IMR-90 (cell line): ENCODE data around the gene MEF2C. TPM values are rescaled to one million over a fixed set of nuclear protein-coding genes. Genes with fewer than 3 reads are reported as not detected.

Source experiments
- ATAC-seq: fragments of 200-7000 bp; cut with Tn5 transposase; 2 replicates; pipeline ENCODE4 v1.9.1; 2020; ENCODE audit warnings: low read depth, mild to moderate bottlenecking, moderate library complexity
- BruUV-seq: library from RNA; stranded (reverse); fragments of 400-500 nt; replicated peaks from 2 replicates; lab custom pipeline; 2021; lab: Mats Ljungman, UMichigan
- CTCF ChIA-PET: fragments of 300-600 bp; formaldehyde crosslinking; extraction: SDS; loops from one replicate; lab custom pipeline; 2021; ENCODE audit warnings: antibody characterized with exemption; lab: Yijun Ruan, JAX
- POLR2A ChIA-PET: fragments of 300-600 bp; sonication (Branson Sonifier 250); formaldehyde crosslinking; loops from one replicate; lab custom pipeline; 2022; ENCODE audit warnings: antibody characterized with exemption; ENCODE audit not compliant: unreplicated experiment; lab: Charles Lee
- DNase-seq: peaks from one replicate; pipeline ENCODE4 v3.0.0; 2013
- H2AFZ ChIP-seq: replicated peaks from 2 replicates; pipeline ENCODE3; 2013; ENCODE audit warnings: low read length, mild to moderate bottlenecking; ENCODE audit not compliant: poor library complexity
- H2AK5ac ChIP-seq: 2 replicates; pipeline ENCODE4 v1.6.1; 2013; ENCODE audit warnings: low read depth, low read length, inconsistent platforms
- H2AK9ac ChIP-seq: replicated peaks from 2 replicates; pipeline ENCODE3; 2013; ENCODE audit warnings: mild to moderate bottlenecking, low read depth, low read length, moderate library complexity; ENCODE audit not compliant: poor library complexity
- H2BK120ac ChIP-seq: 2 replicates; pipeline ENCODE4 v1.6.1; 2013; ENCODE audit warnings: low read depth, low read length, inconsistent platforms
- H2BK15ac ChIP-seq: 3 replicates; pipeline ENCODE4 v1.6.1; 2013; ENCODE audit warnings: low read depth, low read length, inconsistent platforms
- H2BK20ac ChIP-seq: 2 replicates; pipeline ENCODE4 v1.6.1; 2013; ENCODE audit warnings: low read depth, mild to moderate bottlenecking, inconsistent platforms, low read length, moderate library complexity
- H2BK5ac ChIP-seq: 2 replicates; pipeline ENCODE4 v1.6.1; 2013; ENCODE audit warnings: mild to moderate bottlenecking, low read depth, low read length, inconsistent platforms; ENCODE audit not compliant: poor library complexity, severe bottlenecking
- H3K14ac ChIP-seq: replicated peaks from 2 replicates; pipeline ENCODE4 v1.6.1; 2013; ENCODE audit warnings: low read depth, low read length, inconsistent platforms
- H3K18ac ChIP-seq: 2 replicates; pipeline ENCODE4 v1.6.1; 2013; ENCODE audit warnings: low read depth, low read length, control low read depth
- H3K23ac ChIP-seq: 2 replicates; pipeline ENCODE4 v1.6.1; 2013; ENCODE audit warnings: low read depth, low read length, inconsistent platforms
- H3K27ac ChIP-seq: 2 replicates; pipeline ENCODE4 v1.5.1; 2013; ENCODE audit warnings: mild to moderate bottlenecking, control low read depth, low read length; ENCODE audit not compliant: insufficient read depth
- H3K27me3 ChIP-seq: 2 replicates; pipeline ENCODE4 v1.6.1; 2013; ENCODE audit warnings: low read length; ENCODE audit not compliant: control insufficient read depth, insufficient read depth
- H3K36me3 ChIP-seq: 2 replicates; pipeline ENCODE4 v1.6.1; 2013; ENCODE audit warnings: low read length, mixed read lengths; ENCODE audit not compliant: control insufficient read depth, insufficient read depth
- H3K4ac ChIP-seq: 2 replicates; pipeline ENCODE4 v1.6.1; 2013; ENCODE audit warnings: low read depth, low read length, inconsistent platforms
- H3K4me1 ChIP-seq: 2 replicates; pipeline ENCODE4 v1.6.1; 2013; ENCODE audit warnings: low read length, mixed read lengths; ENCODE audit not compliant: control insufficient read depth, insufficient read depth
- H3K4me2 ChIP-seq: 2 replicates; pipeline ENCODE4 v1.6.1; 2013; ENCODE audit warnings: low read depth, mild to moderate bottlenecking, control low read depth, low read length, moderate library complexity
- H3K4me3 ChIP-seq: 2 replicates; pipeline ENCODE4 v1.5.1; 2013; ENCODE audit warnings: low read depth, mild to moderate bottlenecking, control low read depth, low read length, moderate library complexity; ENCODE audit not compliant: insufficient read depth
- H3K56ac ChIP-seq: 2 replicates; pipeline ENCODE4 v1.6.1; 2013; ENCODE audit warnings: low read length, inconsistent platforms; ENCODE audit not compliant: insufficient read depth; ENCODE audit errors: extremely low read depth
- H3K79me1 ChIP-seq, 2 experiments: 2 replicates each; pipeline ENCODE4 v1.6.1; 2013; ENCODE audit warnings: low read length in 2 of 2, inconsistent platforms in 1 of 2, low read depth in 1 of 2
- H3K9ac ChIP-seq: 2 replicates; pipeline ENCODE4 v1.6.1; 2013; ENCODE audit warnings: low read depth, low read length, control low read depth
- H3K9me1 ChIP-seq: 2 replicates; pipeline ENCODE4 v1.6.1; 2013; ENCODE audit warnings: low read length, inconsistent platforms; ENCODE audit not compliant: insufficient read depth
- H3K9me3 ChIP-seq: 2 replicates; pipeline ENCODE4 v1.6.1; 2013; ENCODE audit warnings: low read length; ENCODE audit not compliant: control insufficient read depth, insufficient read depth
- H4K20me1 ChIP-seq: 2 replicates; pipeline ENCODE4 v1.6.1; 2013; ENCODE audit warnings: low read length, inconsistent platforms; ENCODE audit not compliant: insufficient read depth
- H4K5ac ChIP-seq: 2 replicates; pipeline ENCODE4 v1.6.1; 2013; ENCODE audit warnings: mild to moderate bottlenecking, low read depth, low read length, control low read depth
- H4K8ac ChIP-seq, 2 experiments: 2 replicates each; pipeline ENCODE4 v1.6.1; 2013; ENCODE audit warnings: low read depth in 2 of 2, low read length in 2 of 2, control low read depth in 1 of 2, inconsistent platforms in 1 of 2
- H4K91ac ChIP-seq: 2 replicates; pipeline ENCODE4 v1.6.1; 2013; ENCODE audit warnings: low read depth, low read length, inconsistent platforms; ENCODE audit not compliant: insufficient read depth
- USF2 ChIP-seq: fragments of 150-350 bp; IDR thresholded peaks from 2 replicates; pipeline ENCODE4 v1.6.1; 2017; ENCODE audit warnings: mild to moderate bottlenecking, antibody characterized with exemption, low read length, low read depth
- WGBS, 2 experiments: methylation state at CpG; one replicate each; pipeline versions ENCODE4 v1.1.5 to v1.1.7; 2013; ENCODE audit warnings: missing lambda C conversion rate in 2 of 2; ENCODE audit not compliant: insufficient read length in 1 of 2; ENCODE audit errors: extremely low coverage in 2 of 2; 5-methylcytosine and 5-hydroxymethylcytosine counted together
- dilution Hi-C: fragments of 300-500 bp; cut with HindIII; formaldehyde crosslinking; loops from one replicate; pipeline ENCODE4 v1.14.3; 2018; ENCODE audit warnings: low sequenced_read_pairs; ENCODE audit not compliant: unreplicated experiment
- in situ Hi-C: fragments of 300-500 bp; cut with MboI; formaldehyde crosslinking; loops from 3 replicates; pipeline ENCODE4 v1.14.3; 2019; ENCODE audit warnings: low sequenced_read_pairs, inconsistent platforms, mixed read lengths
- intact Hi-C: fragments of 100-400 bp; cut with micrococcal nuclease; formaldehyde crosslinking; loops from 2 replicates; pipeline ENCODE4 v1.10.0; 2022
- polyA plus RNA-seq, 3 experiments: library from polyadenylated mRNA; depleted of rRNA; stranded (reverse); fragments of >200 nt; gene quantifications; 2 replicates each; pipeline ENCODE4 v1.2.3, GENCODE V29; 2012; ENCODE audit warnings: low replicate concordance in 1 of 3
- total RNA-seq: library from RNA; depleted of rRNA; stranded (reverse); fragments of >200 nt; gene quantifications from 2 replicates; pipeline ENCODE4 v1.2.3, GENCODE V29; 2012

The MEF2C gene
- total and polyA plus RNA-seq, 2 of the 4 experiments (the other 2 are of a cell fraction), result 1.5 to 6.8 TPM

DNA sequence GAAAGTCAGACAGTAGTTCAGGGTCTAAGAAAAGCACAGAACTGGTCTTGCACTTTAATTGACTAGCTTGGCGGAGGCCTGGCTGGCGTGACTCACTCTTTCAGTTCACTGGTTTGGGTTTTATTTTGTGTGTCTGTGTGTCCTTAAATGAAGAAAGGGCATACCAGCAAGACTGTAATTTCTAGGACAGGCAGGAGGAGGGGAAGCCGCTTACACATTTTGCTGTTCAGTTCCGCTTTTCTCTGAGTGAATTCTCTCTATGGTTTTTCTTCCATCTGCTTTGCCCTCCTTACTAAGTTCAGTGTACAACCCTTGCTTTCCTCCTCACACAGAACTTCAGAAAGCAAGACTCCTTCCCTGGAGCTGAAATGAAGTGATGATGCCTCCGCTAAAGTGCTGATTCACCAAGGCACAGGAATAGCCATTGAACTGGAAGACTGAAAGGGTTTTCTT is 150.8 kb downstream of the MEF2C start:
- Histone ChIP-seq H3K4me2 (no peak overlapping the region), H3K9me3 (no peaks in the 10 kb centered on the region), H4K20me1 (no peaks in the 10 kb centered on the region), H3K36me3 (no peaks in the 10 kb centered on the region), H3K4ac (no peak overlapping the region), H3K9me1 (no peaks in the 10 kb centered on the region), H3K27me3 (no peaks in the 10 kb centered on the region), H3K56ac (no peak overlapping the region), H2BK120ac (no peak overlapping the region), H2BK5ac (no peak overlapping the region), H3K4me1 (no peaks in the 10 kb centered on the region), H3K9ac (no peak overlapping the region), H3K4me3 (no peak overlapping the region), H4K91ac (no peak overlapping the region), H2AFZ (no peak overlapping the region), H3K18ac (no peak overlapping the region), H3K14ac (no peak overlapping the region), H3K23ac (no peak overlapping the region), H2BK20ac (no peak overlapping the region), H3K27ac (no peak overlapping the region), H2AK5ac (no peak overlapping the region), H4K5ac (no peak overlapping the region), H3K79me1 (no peaks in the 10 kb centered on the region), H4K8ac (no peak overlapping the region), H2BK15ac (no peak overlapping the region), H2AK9ac (no peak overlapping the region)
- POLR2A ChIA-PET, result no interaction called here
- no peak for TF ChIP-seq USF2
- BruUV-seq, result no TSS peak
- in situ Hi-C loops, result no loop called here
- no CpG with 5 or more reads among the region's 5 CpGs for WGBS, 2 experiments
- ATAC-seq (no peak), DNase-seq (no peak)
- CTCF ChIA-PET, result no interaction called here
- dilution Hi-C loops, result no loop called here
- intact Hi-C loops, result loop anchor here (5.0 kb wide), 1 partner anchor 55 kb away; no protein-coding TSS in a partner anchor
